ENCODE results near the gene PGAP2. TPM values are rescaled to one million over a fixed set of nuclear protein-coding genes. Genes with fewer than 3 reads are reported as not detected.
"Not testable (repeated sequence)": the region's sequence is repeated elsewhere in the genome, so short reads cannot be mapped to it uniquely, and the experiment has no call there.

PGAP2 gene
- total RNA-seq, 1 donor from 2014 or later, result 10.0 TPM

DNA sequence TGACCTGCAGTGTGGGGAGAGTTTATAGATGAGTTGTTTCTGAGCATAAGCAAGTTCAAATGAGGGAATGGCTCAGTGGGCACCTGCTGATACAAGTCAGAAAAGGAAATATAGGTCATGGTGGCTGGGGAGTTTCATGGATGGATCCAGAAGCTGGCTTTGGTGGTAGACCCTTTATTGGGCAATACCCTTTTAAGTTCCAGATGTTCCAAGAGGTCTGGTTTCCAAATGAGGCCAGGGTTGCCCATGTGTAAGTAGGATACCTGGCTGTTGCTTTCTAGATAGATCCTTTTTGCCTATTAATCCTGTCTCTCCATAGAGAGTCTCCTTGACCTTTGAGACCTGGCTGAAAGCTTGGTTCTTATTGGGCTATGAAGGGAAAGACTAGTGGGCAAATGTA lies 49.3 kb downstream of the PGAP2 start:
- Histone ChIP-seq H3K36me3 (no peaks in the 10 kb centered on the region), H3K79me2 (ENCODE audit: low read depth) (no peaks in the 10 kb centered on the region), H3K27me3 (peaks cover 20% of the 10 kb centered on the region), H3K9me3 (ENCODE audit: low read depth) (no peaks in the 10 kb centered on the region), H3K4me3 (no peak overlapping the region), H2AFZ (replicated peaks) (no peak overlapping the region), H3K4me2 (no peak overlapping the region), H3K9ac (no peak overlapping the region), H3K27ac (no peak overlapping the region), H3K4me1 (peaks cover 30% of the 10 kb centered on the region), H3F3A (ENCODE audit: low read depth) (peaks cover 21% of the 10 kb centered on the region), H4K20me1 (ENCODE audit: low read depth) (peaks cover 16% of the 10 kb centered on the region)
- no peak for TF ChIP-seq EZH2 (IDR thresholded peaks at IDR 0.05)
- no peak for TF ChIP-seq EZH2phosphoT487 (IDR thresholded peaks at IDR 0.05)
- TF ChIP-seq, protein P1, sequence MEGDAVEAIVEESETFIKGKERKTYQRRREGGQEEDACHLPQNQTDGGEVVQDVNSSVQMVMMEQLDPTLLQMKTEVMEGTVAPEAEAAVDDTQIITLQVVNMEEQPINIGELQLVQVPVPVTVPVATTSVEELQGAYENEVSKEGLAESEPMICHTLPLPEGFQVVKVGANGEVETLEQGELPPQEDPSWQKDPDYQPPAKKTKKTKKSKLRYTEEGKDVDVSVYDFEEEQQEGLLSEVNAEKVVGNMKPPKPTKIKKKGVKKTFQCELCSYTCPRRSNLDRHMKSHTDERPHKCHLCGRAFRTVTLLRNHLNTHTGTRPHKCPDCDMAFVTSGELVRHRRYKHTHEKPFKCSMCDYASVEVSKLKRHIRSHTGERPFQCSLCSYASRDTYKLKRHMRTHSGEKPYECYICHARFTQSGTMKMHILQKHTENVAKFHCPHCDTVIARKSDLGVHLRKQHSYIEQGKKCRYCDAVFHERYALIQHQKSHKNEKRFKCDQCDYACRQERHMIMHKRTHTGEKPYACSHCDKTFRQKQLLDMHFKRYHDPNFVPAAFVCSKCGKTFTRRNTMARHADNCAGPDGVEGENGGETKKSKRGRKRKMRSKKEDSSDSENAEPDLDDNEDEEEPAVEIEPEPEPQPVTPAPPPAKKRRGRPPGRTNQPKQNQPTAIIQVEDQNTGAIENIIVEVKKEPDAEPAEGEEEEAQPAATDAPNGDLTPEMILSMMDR (IDR thresholded peaks at IDR 0.05), result no peak
- Mint-ChIP-seq H3K36me3 (no peaks in the 10 kb centered on the region), H3K4me3 (peak overlapping the region; percentile 94), H3K27ac (no peak overlapping the region), H3K27me3 (ENCODE audit: insufficient read depth, low read depth) (peaks cover 4% of the 10 kb centered on the region), H3K9me3 (peaks cover 3% of the 10 kb centered on the region), H3K4me1 (peaks cover 67% of the 10 kb centered on the region)
- DNase-seq (ENCODE audit: low spot score), result no peak

DNA sequence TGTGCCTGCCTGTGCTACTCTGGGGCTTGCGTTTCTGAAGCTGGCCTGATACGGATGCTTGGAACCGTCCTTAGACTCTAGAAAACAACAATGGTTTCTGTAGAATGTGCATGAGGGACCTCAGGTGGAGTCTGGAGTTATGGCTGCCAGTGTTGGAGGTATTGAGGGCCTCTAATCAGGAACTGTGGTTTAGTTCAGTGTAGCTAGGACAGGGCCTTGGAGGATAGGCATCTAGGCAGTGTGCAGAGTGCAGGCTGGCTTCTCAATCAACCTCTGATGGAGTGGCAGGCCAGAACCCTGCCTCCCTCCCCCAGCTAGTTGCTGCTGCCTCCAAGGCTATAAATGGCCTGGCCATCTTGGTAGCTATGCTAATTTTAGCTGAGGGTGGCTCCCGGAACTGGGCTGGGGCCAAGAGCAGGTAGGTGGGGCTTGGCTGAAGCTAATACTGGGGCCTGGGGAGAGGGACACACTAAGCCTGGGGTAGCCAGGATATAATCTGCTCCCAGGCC lies 51.1 kb downstream of the PGAP2 start:
- H3K27me3 Mint-ChIP-seq (ENCODE audit: insufficient read depth, low read depth), result peaks cover 4% of the 10 kb centered on the region
- H3F3A ChIP-seq (ENCODE audit: low read depth), result peaks cover 15% of the 10 kb centered on the region
- H3K9ac ChIP-seq, result no peak overlapping the region
- no peak for DNase-seq (ENCODE audit: low spot score)
- H3K79me2 ChIP-seq (ENCODE audit: low read depth), result no peaks in the 10 kb centered on the region
- H3K4me2 ChIP-seq, result no peak overlapping the region
- peaks cover 16% of the 10 kb centered on the region for H4K20me1 ChIP-seq (ENCODE audit: low read depth)
- H3K4me3 ChIP-seq, result no peak overlapping the region
- no peaks in the 10 kb centered on the region for H3K36me3 Mint-ChIP-seq
- no peak overlapping the region for H2AFZ ChIP-seq (replicated peaks)
- H3K4me3 Mint-ChIP-seq, result no peak overlapping the region
- peaks cover 25% of the 10 kb centered on the region for H3K4me1 ChIP-seq
- TF ChIP-seq, protein P1 (IDR thresholded peaks at IDR 0.05), result no peak
- TF ChIP-seq EZH2phosphoT487 (IDR thresholded peaks at IDR 0.05) (no peak), EZH2 (IDR thresholded peaks at IDR 0.05) (no peak)
- H3K4me1 Mint-ChIP-seq, result peaks cover 61% of the 10 kb centered on the region
- peaks cover 3% of the 10 kb centered on the region for H3K9me3 Mint-ChIP-seq
- H3K27ac ChIP-seq, result no peak overlapping the region
- H3K36me3 ChIP-seq, result no peaks in the 10 kb centered on the region
- H3K9me3 ChIP-seq (ENCODE audit: low read depth), result no peaks in the 10 kb centered on the region
- H3K27ac Mint-ChIP-seq, result no peak overlapping the region
- H3K27me3 ChIP-seq, result peaks cover 20% of the 10 kb centered on the region

DNA sequence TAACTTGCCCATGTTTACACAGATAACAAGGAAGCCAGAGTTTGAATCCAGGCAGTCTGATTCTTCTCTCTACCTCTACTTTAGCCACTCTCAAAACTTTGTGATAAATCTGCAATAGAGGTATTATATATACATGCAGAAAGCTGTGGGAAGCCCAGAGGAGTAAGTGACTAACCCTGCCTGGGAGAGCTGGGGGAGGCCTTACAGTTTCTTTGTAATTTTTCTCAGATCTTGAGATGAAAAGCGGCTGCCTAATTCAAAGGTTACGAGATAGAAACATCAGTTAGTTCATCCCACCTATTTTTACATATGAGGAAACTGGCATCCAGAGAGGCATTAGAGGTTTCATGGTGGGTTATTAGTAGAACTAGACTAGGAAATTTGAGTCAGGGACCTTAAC lies 52.0 kb downstream of the PGAP2 start:
- peaks cover 21% of the 10 kb centered on the region for H3K4me1 ChIP-seq
- peaks cover 16% of the 10 kb centered on the region for H4K20me1 ChIP-seq (ENCODE audit: low read depth)

DNA sequence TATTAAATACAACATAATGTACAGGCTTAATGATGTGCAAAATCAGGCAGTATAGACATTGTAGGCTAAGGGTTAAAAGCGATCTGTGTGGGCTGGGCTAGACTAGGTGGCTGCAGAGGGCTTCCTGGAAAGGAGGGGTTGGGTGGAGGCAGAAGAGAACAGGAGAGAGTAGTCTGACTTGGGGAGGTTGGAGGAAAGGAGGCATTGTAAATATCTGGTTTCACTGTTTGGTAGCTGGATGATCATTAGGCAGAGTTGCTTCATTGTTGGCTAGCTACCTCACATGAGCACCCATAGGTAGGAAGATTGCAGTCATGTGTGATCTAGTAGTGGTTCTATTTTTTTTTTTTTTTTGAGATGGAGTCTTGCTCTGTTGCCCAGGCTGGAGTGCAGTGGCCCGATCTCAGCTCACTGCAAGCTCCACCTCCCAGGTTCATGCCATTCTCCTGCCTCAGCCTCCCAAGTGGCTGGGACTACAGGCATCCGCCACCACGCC lies 52.6 kb downstream of the PGAP2 start:
- Histone ChIP-seq H4K20me1 (ENCODE audit: low read depth) (peaks cover 12% of the 10 kb centered on the region), H3K4me1 (peaks cover 23% of the 10 kb centered on the region), H3K27me3 (peaks cover 18% of the 10 kb centered on the region)
- H3K9me3 ChIP-seq (ENCODE audit: low read depth); H3K9me3 Mint-ChIP-seq; H3K27me3 Mint-ChIP-seq (ENCODE audit: insufficient read depth, low read depth); H3K4me2 ChIP-seq; H3K27ac ChIP-seq; H2AFZ ChIP-seq (replicated peaks); H3F3A ChIP-seq (ENCODE audit: low read depth); H3K36me3 Mint-ChIP-seq; H3K4me3 ChIP-seq; DNase-seq (ENCODE audit: low spot score); H3K79me2 ChIP-seq (ENCODE audit: low read depth); H3K9ac ChIP-seq; H3K36me3 ChIP-seq: not testable (repeated sequence)
- H3K27ac Mint-ChIP-seq, result peak overlapping the region; percentile 40
- peaks cover 61% of the 10 kb centered on the region for H3K4me1 Mint-ChIP-seq
- H3K4me3 Mint-ChIP-seq, result peak overlapping the region; percentile 14

More for the DNA sequence above, 52.0 kb downstream of the PGAP2 start:
- Histone ChIP-seq H3K36me3 (no peaks in the 10 kb centered on the region), H3K9ac (no peak overlapping the region), H3K79me2 (ENCODE audit: low read depth) (no peaks in the 10 kb centered on the region), H3K9me3 (ENCODE audit: low read depth) (no peaks in the 10 kb centered on the region), H2AFZ (replicated peaks) (no peak overlapping the region), H3F3A (ENCODE audit: low read depth) (peaks cover 10% of the 10 kb centered on the region), H3K4me2 (no peak overlapping the region), H3K4me3 (no peak overlapping the region), H3K27me3 (peaks cover 20% of the 10 kb centered on the region), H3K27ac (no peak overlapping the region)
- Mint-ChIP-seq H3K36me3 (no peaks in the 10 kb centered on the region), H3K27ac (no peak overlapping the region), H3K9me3 (peaks cover 3% of the 10 kb centered on the region), H3K4me1 (peaks cover 56% of the 10 kb centered on the region), H3K27me3 (ENCODE audit: insufficient read depth, low read depth) (no peaks in the 10 kb centered on the region), H3K4me3 (no peak overlapping the region)
- TF ChIP-seq EZH2phosphoT487 (IDR thresholded peaks at IDR 0.05), result no peak
- TF ChIP-seq EZH2 (IDR thresholded peaks at IDR 0.05), result no peak
- TF ChIP-seq, protein P1 (IDR thresholded peaks at IDR 0.05), result no peak
- no peak for DNase-seq (ENCODE audit: low spot score)

Measured in neural progenitor cell (in vitro differentiated cells).